ENCODE data around the gene SAMD13.

SAMD13 gene

GRCh38 chr1:84347271-84347931, 45.9 kb downstream of the SAMD13 start:
- DNase-seq (ENCODE audit: low spot score), result no peak
- in situ Hi-C loops (cut with MboI; ENCODE audit: low pct_unique_long_range_greater_than_20kb, low sequenced_read_pairs, unreplicated experiment), result no loop called here
- no peak for TF ChIP-seq CTCF (IDR thresholded peaks at IDR 0.05; ENCODE audit: extremely low read depth, insufficient read depth, missing control alignments)

GRCh38 chr1:84347932-84348555, 46.5 kb downstream of the SAMD13 start:
- no peak for DNase-seq (ENCODE audit: low spot score)
- in situ Hi-C loops (cut with MboI; ENCODE audit: low pct_unique_long_range_greater_than_20kb, low sequenced_read_pairs, unreplicated experiment), result no loop called here
- TF ChIP-seq CTCF (IDR thresholded peaks at IDR 0.05; ENCODE audit: extremely low read depth, insufficient read depth, missing control alignments), result no peak

GRCh38 chr1:84348759-84349158, 47.3 kb downstream of the SAMD13 start:
- in situ Hi-C loops (cut with MboI; ENCODE audit: low pct_unique_long_range_greater_than_20kb, low sequenced_read_pairs, unreplicated experiment), result no loop called here
- no peak for TF ChIP-seq CTCF (IDR thresholded peaks at IDR 0.05; ENCODE audit: extremely low read depth, insufficient read depth, missing control alignments)
- DNase-seq (ENCODE audit: low spot score), result no peak

- DNase-seq (ENCODE audit: low spot score), result no peak
- TF ChIP-seq CTCF (IDR thresholded peaks at IDR 0.05; ENCODE audit: extremely low read depth, insufficient read depth, missing control alignments), result no peak
- in situ Hi-C loops (cut with MboI; ENCODE audit: low pct_unique_long_range_greater_than_20kb, low sequenced_read_pairs, unreplicated experiment), result no loop called here
Observed at GRCh38 chr1:84350104-84350503, 48.6 kb downstream of the SAMD13 start.

GRCh38 chr1:84350550-84350949, 49.0 kb downstream of the SAMD13 start:
- no peak for TF ChIP-seq CTCF (IDR thresholded peaks at IDR 0.05; ENCODE audit: extremely low read depth, insufficient read depth, missing control alignments)
- DNase-seq (ENCODE audit: low spot score), result no peak
- in situ Hi-C loops (cut with MboI; ENCODE audit: low pct_unique_long_range_greater_than_20kb, low sequenced_read_pairs, unreplicated experiment), result no loop called here

GRCh38 chr1:84352298-84353106, 51.0 kb downstream of the SAMD13 start:
- in situ Hi-C loops (cut with MboI; ENCODE audit: low pct_unique_long_range_greater_than_20kb, low sequenced_read_pairs, unreplicated experiment), result no loop called here
- DNase-seq (ENCODE audit: low spot score), result no peak
- no peak for TF ChIP-seq CTCF (IDR thresholded peaks at IDR 0.05; ENCODE audit: extremely low read depth, insufficient read depth, missing control alignments)

Data from GM13977 (cell line).